Thyroid gland (tissue), 4 donors: ENCODE data around the gene ARMC9.

ENCODE experiments used
- POLR2A ChIP-seq, 2 donors: fragments of 450-650 bp; IDR thresholded peaks; one replicate each; pipeline ENCODE4 v1.6.1; 2017; ENCODE audit warnings: antibody characterized with exemption in 2 of 2, mild to moderate bottlenecking in 2 of 2, moderate library complexity in 1 of 2
- TF ChIP-seq, protein P1 (sequence below), 6 experiments: fragments of 200-600 bp in 3 of 6; fragments of 450-650 bp in 3 of 6; sonication (generic) in 3 of 6; IDR thresholded peaks; one replicate each; pipeline ENCODE4 v1.5.1; 2016 to 2019; ENCODE audit warnings: antibody characterized with exemption in 6 of 6, mild to moderate bottlenecking in 2 of 6, inconsistent platforms in 1 of 6, moderate library complexity in 1 of 6

DNA sequence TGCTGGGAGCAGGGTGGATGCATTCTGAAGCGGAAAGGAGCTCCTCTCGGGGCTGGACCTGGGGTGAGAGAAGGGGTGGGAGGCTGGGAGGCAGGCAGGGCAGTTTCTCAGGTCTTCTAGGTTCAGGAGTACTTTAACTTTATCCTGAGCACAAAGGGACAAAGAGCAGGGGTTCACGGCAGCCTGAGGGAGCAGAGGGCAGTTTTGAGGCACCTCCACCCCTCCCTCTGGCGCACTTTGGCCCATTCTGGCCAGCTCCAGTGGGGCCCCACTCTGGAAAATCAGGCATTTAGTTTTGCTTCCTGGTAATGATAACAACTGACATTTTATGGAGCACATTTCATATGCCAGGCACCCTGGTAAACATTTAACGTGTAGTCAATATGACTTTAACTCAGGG, 211.3 kb downstream of the ARMC9 start:
- TF ChIP-seq, protein P1, sequence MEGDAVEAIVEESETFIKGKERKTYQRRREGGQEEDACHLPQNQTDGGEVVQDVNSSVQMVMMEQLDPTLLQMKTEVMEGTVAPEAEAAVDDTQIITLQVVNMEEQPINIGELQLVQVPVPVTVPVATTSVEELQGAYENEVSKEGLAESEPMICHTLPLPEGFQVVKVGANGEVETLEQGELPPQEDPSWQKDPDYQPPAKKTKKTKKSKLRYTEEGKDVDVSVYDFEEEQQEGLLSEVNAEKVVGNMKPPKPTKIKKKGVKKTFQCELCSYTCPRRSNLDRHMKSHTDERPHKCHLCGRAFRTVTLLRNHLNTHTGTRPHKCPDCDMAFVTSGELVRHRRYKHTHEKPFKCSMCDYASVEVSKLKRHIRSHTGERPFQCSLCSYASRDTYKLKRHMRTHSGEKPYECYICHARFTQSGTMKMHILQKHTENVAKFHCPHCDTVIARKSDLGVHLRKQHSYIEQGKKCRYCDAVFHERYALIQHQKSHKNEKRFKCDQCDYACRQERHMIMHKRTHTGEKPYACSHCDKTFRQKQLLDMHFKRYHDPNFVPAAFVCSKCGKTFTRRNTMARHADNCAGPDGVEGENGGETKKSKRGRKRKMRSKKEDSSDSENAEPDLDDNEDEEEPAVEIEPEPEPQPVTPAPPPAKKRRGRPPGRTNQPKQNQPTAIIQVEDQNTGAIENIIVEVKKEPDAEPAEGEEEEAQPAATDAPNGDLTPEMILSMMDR (IDR thresholded peaks at IDR 0.05), result no peak
- TF ChIP-seq POLR2A (IDR thresholded peaks at IDR 0.05), result no peak
